ENCODE results near the gene SOX5.

- TF ChIP-seq POLR2A (IDR thresholded peaks at IDR 0.05) = no peak
- TF ChIP-seq CTCF (IDR thresholded peaks at IDR 0.05) = no peak
Measured at GRCh38 chr12:23753628-23754365, 195.7 kb downstream of the SOX5 start.

All from right lobe of liver (tissue), 4 donors.